Kidney epithelial cell (primary cell): Measurements from ENCODE around the gene TERC. TPM values are rescaled to one million over a fixed set of nuclear protein-coding genes. Genes with fewer than 3 reads are reported as not detected.
"Not testable (repeated sequence)": the region's sequence is repeated elsewhere in the genome, so short reads cannot be mapped to it uniquely, and the experiment has no call there.

Experiments used
- DNase-seq: peaks from one replicate; pipeline ENCODE4 v3.0.0-alpha.2; 2010; ENCODE audit warnings: low read depth
- H3K27me3 ChIP-seq: 2 replicates; pipeline ENCODE4 v1.6.0; 2011; ENCODE audit warnings: low read length; ENCODE audit not compliant: control insufficient read depth, insufficient read depth
- H3K36me3 ChIP-seq: 2 replicates; pipeline ENCODE4 v1.5.1; 2011; ENCODE audit warnings: low read length; ENCODE audit not compliant: control insufficient read depth, insufficient read depth
- H3K4me3 ChIP-seq: 2 replicates; pipeline ENCODE4 v1.5.1; 2011; ENCODE audit warnings: low read depth, mild to moderate bottlenecking, control low read depth, low read length
- total RNA-seq: library from RNA; depleted of rRNA; stranded (reverse); fragments of >200 nt; gene quantifications from 2 replicates; pipeline ENCODE4 v1.2.3, GENCODE V29; 2015
- TF ChIP-seq, protein P1 (sequence below): IDR thresholded peaks from 2 replicates; pipeline ENCODE4 v1.5.1; 2011; ENCODE audit warnings: mild to moderate bottlenecking, moderate library complexity, low read length, control low read depth, inconsistent platforms; ENCODE audit not compliant: insufficient read depth, poor library complexity, severe bottlenecking

The TERC gene
- total RNA-seq, 1 donor from 2014 or later: 246 TPM

DNA sequence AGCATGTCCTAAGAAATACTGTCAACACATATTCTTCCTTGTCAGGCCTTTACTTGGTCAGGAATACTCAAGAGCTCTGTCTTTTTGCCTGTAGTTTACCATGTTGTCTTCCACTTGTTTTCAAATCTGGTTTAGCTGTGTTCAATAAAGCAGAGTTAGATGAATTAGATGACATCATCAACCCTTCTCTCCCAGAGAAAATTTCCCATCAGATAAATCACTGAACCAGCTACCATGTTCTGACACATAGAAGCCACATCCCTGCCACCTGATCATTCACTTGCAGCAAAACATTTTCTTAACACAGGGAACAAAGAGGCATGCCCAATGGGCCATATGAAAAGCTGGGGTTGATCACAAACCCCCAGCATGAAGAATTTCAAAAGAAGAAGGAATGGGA, 42.1 kb downstream of the TERC start:
- H3K27me3 ChIP-seq: no peaks in the 10 kb centered on the region
- TF ChIP-seq, protein P1, sequence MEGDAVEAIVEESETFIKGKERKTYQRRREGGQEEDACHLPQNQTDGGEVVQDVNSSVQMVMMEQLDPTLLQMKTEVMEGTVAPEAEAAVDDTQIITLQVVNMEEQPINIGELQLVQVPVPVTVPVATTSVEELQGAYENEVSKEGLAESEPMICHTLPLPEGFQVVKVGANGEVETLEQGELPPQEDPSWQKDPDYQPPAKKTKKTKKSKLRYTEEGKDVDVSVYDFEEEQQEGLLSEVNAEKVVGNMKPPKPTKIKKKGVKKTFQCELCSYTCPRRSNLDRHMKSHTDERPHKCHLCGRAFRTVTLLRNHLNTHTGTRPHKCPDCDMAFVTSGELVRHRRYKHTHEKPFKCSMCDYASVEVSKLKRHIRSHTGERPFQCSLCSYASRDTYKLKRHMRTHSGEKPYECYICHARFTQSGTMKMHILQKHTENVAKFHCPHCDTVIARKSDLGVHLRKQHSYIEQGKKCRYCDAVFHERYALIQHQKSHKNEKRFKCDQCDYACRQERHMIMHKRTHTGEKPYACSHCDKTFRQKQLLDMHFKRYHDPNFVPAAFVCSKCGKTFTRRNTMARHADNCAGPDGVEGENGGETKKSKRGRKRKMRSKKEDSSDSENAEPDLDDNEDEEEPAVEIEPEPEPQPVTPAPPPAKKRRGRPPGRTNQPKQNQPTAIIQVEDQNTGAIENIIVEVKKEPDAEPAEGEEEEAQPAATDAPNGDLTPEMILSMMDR: no peak
- no peaks in the 10 kb centered on the region for H3K36me3 ChIP-seq
- no peak overlapping the region for H3K4me3 ChIP-seq
- DNase-seq: no peak

DNA sequence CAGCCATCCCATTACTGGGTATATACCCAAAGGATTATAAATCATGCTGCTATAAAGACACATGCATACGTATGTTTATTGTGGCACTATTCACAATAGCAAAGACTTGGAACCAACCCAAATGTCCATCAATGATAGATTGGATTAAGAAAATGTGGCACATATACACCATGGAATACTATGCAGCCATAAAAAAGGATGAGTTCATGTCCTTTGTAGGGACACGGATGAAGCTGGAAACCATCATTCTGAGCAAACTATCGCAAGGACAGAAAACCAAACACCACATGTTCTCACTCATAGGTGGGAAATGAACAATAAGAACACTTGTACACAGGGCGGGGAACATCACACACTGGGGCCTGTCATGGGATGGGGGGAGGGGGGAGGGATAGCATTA, 46.4 kb downstream of the TERC start:
- H3K4me3 ChIP-seq, H3K36me3 ChIP-seq, H3K27me3 ChIP-seq, DNase-seq: not testable (repeated sequence)

Other genes starting within 250 kb of the TERC start
- 12.4 and 12.6 TPM in 2 replicates for gene MECOM, start 101.3 kb downstream of the TERC start, total RNA-seq
- 3.8 and 4.0 TPM in 2 replicates for gene ACTRT3, start 4.5 kb upstream of the TERC start, total RNA-seq
- gene MYNN, start 8.3 kb upstream of the TERC start, total RNA-seq: 14.8 and 17.3 TPM in 2 replicates
- gene LRRIQ4, start 47.8 kb upstream of the TERC start, total RNA-seq: 0.04 and 0.41 TPM in 2 replicates
- 4.1 and 6.0 TPM in 2 replicates for gene LRRC34, start 47.8 kb upstream of the TERC start, total RNA-seq
- gene LRRC31, start 104.9 kb upstream of the TERC start, total RNA-seq: not detected in 2 replicates
- not detected in 2 replicates for gene SAMD7, start 146.5 kb upstream of the TERC start, total RNA-seq
- 28.1 and 31.1 TPM in 2 replicates for gene SEC62, start 201.7 kb upstream of the TERC start, total RNA-seq